ENCODE data around the gene C1RL.
"Not testable (repeated sequence)": the region's sequence is repeated elsewhere in the genome, so short reads cannot be mapped to it uniquely, and the experiment has no call there.

The C1RL gene

DNA sequence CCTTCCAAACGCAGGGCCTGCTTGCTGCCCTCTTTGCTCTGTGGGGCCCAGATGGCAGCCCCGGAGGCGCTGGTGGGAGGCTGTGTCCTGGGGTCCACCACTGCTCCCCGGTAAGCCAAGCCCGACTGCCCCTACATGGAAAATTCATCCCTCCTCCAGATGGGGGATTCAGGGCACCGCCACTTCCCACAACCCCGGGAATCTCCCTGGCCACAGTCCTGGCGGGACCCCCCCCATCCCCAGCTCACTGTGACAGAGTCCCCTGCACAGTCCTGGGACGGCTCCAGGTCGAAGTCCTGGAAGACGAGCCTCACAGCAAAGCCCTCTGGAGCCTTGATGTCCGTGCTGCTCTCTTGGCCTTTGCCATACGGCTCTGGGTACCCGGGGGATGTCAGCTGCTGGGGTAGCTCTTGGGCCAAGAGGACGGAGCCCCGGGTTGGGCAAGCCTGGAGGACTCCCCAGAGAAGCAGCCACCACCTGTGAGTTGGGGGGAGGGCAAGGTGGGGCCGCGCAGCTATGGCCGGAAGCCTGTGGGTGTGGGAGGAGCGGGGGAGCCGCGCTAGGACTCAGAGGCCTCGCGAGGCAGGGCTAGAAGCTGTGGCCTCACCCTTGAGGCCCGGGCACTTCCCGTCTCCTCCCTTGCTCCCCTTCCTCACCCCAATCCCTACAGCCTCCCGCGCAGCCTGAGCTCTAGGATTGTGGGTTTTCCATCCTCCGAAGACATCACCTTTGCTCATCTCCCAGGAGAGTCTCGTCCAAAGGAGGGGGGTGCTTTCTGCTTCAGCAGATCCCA lies 815 bp downstream of the C1RL start:
- POLR2A ChIA-PET, result interaction anchor here (1.3 to 2.3 kb wide), 3 partner anchors 47 to 165 kb away, joined by 3 to 11 read pairs (median 5); partner anchors contain the start of genes C12orf57, C1S and RNU7-1
- DNase-seq (ENCODE audit: low read depth, low spot score), result no peak
- TF ChIP-seq, protein P1, sequence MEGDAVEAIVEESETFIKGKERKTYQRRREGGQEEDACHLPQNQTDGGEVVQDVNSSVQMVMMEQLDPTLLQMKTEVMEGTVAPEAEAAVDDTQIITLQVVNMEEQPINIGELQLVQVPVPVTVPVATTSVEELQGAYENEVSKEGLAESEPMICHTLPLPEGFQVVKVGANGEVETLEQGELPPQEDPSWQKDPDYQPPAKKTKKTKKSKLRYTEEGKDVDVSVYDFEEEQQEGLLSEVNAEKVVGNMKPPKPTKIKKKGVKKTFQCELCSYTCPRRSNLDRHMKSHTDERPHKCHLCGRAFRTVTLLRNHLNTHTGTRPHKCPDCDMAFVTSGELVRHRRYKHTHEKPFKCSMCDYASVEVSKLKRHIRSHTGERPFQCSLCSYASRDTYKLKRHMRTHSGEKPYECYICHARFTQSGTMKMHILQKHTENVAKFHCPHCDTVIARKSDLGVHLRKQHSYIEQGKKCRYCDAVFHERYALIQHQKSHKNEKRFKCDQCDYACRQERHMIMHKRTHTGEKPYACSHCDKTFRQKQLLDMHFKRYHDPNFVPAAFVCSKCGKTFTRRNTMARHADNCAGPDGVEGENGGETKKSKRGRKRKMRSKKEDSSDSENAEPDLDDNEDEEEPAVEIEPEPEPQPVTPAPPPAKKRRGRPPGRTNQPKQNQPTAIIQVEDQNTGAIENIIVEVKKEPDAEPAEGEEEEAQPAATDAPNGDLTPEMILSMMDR (IDR thresholded peaks at IDR 0.05; ENCODE audit: insufficient read depth, low read length, missing control alignments), result no peak
- CTCF ChIA-PET, result interaction anchor here (0.7 to 8.4 kb wide), 23 partner anchors 9 to 535 kb away, joined by 3 to 217 read pairs (median 5); partner anchors contain the start of genes C12orf57, C1R, C1S and LPCAT3
- H3K4me3 ChIP-seq (ENCODE audit: low read depth, low read length), result peak overlapping the region; percentile 81

DNA sequence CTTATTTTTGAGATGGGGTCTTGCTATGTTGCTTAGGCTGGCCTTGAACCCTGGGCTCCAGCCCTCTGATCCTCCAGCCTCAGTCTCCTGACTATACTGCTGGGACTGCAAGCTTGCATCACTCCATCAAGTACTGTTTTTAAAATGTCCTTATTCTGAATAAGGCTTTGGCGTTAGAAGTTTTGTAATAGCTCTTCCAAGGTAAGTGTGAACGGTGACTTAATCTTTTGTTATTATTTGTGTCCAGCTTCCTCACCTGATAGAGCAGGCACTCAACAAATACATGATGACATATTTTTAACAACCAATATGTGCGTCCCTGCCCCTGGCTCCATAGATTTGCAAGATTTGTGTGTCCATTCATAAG lies 1.4 kb downstream of the C1RL start:
- TF ChIP-seq, protein P1 (IDR thresholded peaks at IDR 0.05; ENCODE audit: insufficient read depth, low read length, missing control alignments), result no peak
- ChIA-PET CTCF (interaction anchor here (0.7 to 8.4 kb wide), 19 partner anchors 13 to 535 kb away, joined by 3 to 217 read pairs (median 5); partner anchors contain the start of genes C12orf57, C1R, C1S and LPCAT3), POLR2A (interaction anchor here (2.3 kb wide), 1 partner anchor 47 kb away, joined by 11 read pairs; the partner anchor contains the start of gene C1S)
- H3K4me3 ChIP-seq (ENCODE audit: low read depth, low read length), result peak overlapping the region; percentile 81
- DNase-seq (ENCODE audit: low read depth, low spot score), result no peak

DNA sequence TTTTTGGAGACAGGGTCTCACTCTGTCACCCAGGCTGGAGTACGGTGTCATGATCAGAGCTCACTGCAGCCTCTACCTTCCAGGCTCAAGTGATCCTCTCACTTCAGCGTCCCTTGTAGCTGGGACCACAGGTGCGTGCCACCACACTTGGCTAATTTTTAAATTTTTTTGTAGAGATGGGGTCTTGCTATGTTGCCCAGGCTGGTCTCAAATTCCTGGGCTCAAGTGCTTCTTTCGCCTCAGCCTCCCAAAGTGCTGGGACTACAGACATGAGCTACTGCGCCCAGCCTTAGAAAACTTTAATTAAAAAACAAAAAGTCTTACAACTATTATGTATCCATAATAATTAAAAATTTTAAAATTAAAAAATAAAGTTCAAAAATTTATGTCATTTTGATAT lies 1.8 kb downstream of the C1RL start:
- not testable (repeated sequence) for DNase-seq (ENCODE audit: low read depth, low spot score); H3K4me3 ChIP-seq (ENCODE audit: low read depth, low read length)
- ChIA-PET CTCF (interaction anchor here (0.6 to 8.4 kb wide), 15 partner anchors 13 to 536 kb away, joined by 3 to 217 read pairs (median 5); partner anchors contain the start of genes C12orf57, C1R, C1S and LPCAT3), POLR2A (interaction anchor here (2.3 kb wide), 1 partner anchor 46 kb away, joined by 11 read pairs; the partner anchor contains the start of gene C1S)

DNA sequence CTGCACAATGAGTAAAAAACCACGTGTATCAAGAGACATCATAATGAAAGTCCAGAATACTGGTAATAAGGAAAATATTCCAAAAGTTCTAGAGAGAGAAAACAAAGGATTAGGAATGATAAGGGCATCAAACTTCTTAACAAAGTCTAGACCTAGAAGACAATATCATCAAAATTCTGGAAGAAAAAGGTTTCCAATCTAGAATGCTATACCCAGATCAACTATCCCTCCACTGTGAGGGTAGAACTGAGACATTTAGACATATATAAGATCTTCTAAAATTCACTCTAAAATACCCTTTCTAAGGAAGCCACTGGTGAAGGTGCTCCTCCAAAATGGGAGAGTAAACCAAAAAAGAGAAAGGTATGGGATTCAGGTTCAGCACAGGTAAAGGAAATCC lies 2.9 kb downstream of the C1RL start:
- no peak overlapping the region for H3K4me3 ChIP-seq (ENCODE audit: low read depth, low read length)
- CTCF ChIA-PET, result interaction anchor here (1.1 to 8.4 kb wide), 6 partner anchors 12 to 141 kb away, joined by 3 to 217 read pairs (median 56); partner anchors contain the start of genes C1R, C1S and RBP5
- POLR2A ChIA-PET, result no interaction called here
- TF ChIP-seq, protein P1 (IDR thresholded peaks at IDR 0.05; ENCODE audit: insufficient read depth, low read length, missing control alignments), result no peak
- no peak for DNase-seq (ENCODE audit: low read depth, low spot score)

DNA sequence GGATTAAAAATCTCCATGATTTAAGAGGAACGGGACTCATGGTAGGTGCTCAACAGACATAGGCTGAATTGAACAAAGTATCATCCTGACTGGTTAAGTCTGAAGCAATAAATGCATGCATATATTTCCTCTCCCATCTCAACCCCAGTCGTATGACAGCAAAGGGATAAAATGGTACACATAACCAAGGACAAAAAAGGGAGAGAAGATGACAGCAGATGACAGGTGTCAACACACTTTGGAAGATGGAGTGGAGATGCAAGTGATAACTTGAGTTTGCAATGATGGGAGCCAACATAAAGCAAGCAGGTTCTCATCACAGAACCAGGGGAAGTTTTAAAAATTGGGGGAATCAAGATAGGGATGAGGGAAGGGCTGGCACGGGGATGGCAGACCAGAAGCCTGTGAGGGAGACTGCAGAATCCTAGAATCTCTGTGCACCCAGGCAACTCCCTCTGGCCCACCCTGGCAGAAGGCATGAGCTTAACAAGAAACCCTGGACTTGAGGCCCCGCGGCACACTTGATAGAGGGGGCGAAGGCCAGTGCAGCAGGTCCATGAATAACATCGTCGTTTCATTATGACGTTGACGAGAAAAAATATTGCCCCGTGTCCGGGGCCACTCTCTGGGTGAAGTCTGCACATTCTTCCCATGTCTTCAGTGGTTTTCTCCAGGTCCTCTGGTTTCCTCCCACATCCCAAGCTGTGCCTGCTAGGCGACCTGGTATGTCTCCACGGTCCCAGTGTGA lies 5.0 kb downstream of the C1RL start:
- no peak for DNase-seq (ENCODE audit: low read depth, low spot score)
- H3K4me3 ChIP-seq (ENCODE audit: low read depth, low read length), result no peak overlapping the region
- ChIA-PET POLR2A (no interaction called here), CTCF (interaction anchor here (1.0 to 6.4 kb wide), 4 partner anchors 8 to 43 kb away, joined by 4 to 63 read pairs (median 12); partner anchors contain the start of gene C1S)
- TF ChIP-seq, protein P1 (IDR thresholded peaks at IDR 0.05; ENCODE audit: insufficient read depth, low read length, missing control alignments), result no peak

DNA sequence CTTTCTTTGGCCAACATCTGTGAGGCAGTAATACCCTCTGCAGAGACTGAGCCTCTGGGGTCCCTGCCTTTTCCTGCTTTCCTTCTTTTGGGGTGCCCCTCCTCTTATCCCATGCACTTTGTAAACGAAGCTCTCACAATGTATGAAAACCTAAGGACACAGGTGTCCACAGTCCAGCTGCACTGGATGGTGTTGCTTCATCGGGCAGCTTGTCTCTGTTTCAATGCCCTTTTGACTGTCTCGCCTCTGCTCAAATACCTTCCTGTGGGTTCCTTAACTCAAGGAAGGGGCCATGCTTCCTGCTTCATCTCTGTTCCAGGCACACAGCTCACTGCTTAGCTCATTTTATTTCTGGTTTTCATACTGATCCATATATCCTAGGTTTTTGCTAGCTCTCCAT lies 6.4 kb downstream of the C1RL start:
- TF ChIP-seq, protein P1 (IDR thresholded peaks at IDR 0.05; ENCODE audit: insufficient read depth, low read length, missing control alignments), result no peak
- DNase-seq (ENCODE audit: low read depth, low spot score), result no peak
- CTCF ChIA-PET, result interaction anchor here (0.7 to 6.4 kb wide), 6 partner anchors 9 to 536 kb away, joined by 3 to 63 read pairs (median 6); partner anchors contain the start of genes C1R and C1S
- no peak overlapping the region for H3K4me3 ChIP-seq (ENCODE audit: low read depth, low read length)
- POLR2A ChIA-PET, result no interaction called here
